HG02759 (cell line): ENCODE measurements around the gene GGA3.
A peak's percentile ranks its signal among the peaks of the same experiment; 100 is the strongest.
"Not testable (repeated sequence)": the region's sequence is repeated elsewhere in the genome, so short reads cannot be mapped to it uniquely, and the experiment has no call there.

Experiments used
- ATAC-seq: cut with Tn5 transposase; IDR thresholded peaks from one replicate; pipeline ENCODE4 v1.9.1; 2021; ENCODE audit warnings: mild to moderate bottlenecking, moderate library complexity; ENCODE audit not compliant: unreplicated experiment

The GGA3 gene

DNA sequence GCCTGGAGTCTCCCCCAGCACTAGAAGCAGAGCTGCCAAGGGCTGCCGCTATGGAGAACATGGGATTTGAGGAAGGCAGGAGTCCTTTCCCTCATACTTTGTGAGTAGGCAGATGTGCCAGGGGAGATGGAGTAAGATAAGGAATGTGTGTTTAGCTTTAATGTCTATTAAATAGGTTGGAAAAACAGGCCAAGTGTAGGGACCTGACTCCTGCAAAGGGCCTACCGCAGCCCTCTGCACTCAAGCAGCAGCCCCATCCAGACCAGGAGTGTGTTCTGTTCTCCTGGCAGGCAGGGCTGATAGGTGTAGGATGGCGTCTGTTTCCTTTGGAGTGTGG is 11.4 kb upstream of the GGA3 start:
- no peak for ATAC-seq

DNA sequence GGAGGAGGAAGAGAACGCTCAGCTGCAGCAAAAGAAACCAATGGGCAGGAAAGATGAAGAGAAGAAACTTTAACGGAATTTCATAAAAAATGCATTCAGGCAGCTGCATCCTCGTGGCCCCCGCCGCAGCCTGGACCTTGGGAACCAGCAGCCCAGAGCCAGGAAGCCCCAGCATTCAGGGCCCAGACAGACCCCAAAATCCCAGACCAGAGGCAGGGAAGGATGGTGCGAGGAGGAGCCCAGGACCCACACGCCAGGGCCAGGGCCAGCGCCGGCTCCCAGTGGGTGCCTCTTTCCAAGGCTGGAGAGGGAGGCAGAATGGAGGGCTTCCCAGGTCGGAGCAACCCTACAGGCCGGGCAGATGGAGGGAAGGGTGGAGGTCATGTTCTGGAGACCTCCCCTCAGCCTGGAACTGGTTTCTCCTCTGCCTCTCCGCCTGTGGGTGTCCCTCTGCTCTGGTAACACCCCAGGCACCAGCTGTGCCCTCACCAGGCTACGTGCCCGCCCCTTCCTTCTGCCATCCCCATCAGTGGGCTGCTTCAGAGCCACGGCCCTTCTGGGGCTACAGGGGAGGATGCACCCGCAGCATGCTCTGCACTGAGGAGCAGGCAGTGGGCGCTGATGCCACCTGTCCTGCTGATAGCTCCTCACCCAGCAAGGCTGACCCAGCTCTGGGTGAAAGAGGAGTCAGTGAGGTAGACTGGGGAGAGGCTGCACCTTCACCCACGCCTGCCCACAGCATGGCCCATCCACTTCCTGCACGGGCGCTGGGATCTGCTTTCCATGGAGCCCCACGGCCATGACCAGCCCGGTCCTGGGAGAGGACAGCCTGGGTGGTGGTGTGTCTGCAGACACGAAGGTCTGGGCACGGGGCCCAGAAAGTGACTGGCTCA is 10.8 kb upstream of the GGA3 start:
- ATAC-seq: no peak

DNA sequence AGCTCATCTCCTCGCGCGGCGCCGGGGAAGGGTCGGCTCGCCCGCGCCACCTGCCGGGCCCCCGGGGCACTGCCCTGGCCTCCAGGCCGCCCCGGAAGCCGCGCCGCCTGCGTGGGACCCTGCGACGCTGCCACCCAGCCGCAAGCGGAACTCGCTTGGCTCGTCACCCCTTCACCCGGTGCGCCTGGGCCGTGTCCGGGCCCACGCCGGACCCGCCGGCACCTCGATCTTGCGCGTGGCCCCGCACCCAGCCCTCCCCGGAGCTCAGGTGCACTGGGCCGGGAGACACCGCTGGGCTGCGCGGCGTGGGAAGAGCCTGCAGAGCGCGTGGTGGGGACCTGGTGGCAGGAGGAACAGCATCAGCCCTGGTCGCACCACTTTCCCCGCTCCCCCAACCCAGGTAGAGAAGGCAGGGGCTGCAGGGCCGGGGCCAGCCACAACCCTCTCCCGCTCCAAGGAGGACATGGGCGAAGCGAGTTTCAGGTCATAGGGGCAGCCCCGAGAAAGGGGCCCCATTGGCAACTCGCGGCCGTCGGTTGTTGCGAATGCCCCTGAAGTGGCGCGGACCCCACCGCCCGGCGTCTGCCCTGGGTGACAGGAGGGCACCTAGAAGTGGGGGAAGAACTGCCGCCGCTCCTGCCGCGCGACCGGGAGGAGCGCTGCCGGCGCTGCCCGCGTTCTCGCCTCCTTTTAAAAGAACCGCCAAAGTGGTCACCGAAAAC is 10.0 kb upstream of the GGA3 start:
- ATAC-seq: peak; percentile 78

DNA sequence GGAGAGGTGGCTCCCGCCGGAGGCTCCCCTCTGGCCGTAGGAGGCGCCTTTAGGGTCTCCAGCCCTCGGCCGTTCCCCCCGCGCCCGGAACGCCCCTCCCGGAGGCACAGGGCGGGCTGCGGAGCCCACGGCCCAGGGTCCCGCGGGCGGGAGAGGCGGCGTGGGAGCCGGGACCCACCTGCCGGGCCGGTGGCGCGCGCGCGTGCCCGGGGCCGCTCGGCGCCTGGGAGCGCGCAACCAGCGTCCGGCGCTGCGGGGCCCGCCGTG is 9.5 kb upstream of the GGA3 start, which contains the start of gene MIF4GD:
Gene MIF4GD, minus strand, starts transcription at position 266 of the 267 bp plus-strand sequence. CDS start 1,036 bp downstream, outside the sequence.
- ATAC-seq: no peak

DNA sequence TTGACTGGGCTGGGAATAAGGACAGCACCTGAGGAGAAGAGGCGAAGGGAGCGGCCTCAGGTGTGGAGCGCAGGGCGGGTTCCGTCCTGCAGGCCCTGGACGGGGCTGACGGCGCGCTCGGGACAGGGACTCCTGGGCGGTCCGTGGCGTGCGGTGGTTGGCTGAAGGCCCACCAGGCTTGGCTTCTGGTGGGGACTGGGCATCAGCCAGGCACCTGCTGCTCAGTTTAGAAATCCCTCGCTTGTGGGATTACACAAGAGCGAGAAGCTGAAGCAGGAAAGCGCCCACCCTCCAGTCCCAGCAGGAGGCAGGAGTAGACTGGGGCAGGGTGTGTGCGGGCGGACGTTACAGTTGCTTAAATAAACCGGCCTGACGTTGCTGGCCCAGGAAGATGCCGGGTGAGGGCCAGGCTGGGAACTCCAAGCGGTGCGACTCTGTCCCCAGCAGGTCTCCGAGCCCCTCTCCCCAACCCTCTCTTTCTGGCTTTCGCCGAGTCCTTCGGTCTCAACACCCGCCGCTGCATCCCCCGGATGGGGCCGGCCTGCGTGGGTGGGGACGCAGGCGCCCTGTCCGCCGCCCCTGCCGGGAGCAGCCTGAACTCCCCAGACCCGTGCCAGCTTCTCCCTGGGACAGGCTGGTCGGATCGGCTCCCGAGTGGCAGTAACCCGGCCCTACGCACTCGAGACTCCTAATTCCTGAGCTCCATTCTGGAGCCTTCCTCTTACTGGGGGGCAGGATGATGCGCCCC is 9.0 kb upstream of the GGA3 start:
- peak; percentile 51 for ATAC-seq

DNA sequence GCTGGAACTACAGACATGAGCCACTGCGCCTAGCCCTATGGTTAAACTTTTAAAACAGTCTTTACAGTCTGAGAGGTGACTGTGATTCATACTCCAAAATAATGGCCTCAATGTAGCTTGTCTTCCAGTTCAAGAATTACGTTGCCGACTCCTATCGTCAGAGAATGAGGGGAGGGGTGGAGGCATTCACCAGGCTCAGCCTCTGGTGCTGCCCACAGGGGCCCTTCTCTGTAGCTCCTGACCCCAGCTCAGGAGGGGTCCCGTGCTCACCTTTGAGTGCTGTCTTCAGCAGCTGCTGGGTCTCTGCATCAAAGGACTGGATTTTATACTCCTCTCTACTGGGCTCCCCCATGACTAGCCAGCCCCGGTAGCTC is 8.4 kb upstream of the GGA3 start:
- no peak for ATAC-seq

DNA sequence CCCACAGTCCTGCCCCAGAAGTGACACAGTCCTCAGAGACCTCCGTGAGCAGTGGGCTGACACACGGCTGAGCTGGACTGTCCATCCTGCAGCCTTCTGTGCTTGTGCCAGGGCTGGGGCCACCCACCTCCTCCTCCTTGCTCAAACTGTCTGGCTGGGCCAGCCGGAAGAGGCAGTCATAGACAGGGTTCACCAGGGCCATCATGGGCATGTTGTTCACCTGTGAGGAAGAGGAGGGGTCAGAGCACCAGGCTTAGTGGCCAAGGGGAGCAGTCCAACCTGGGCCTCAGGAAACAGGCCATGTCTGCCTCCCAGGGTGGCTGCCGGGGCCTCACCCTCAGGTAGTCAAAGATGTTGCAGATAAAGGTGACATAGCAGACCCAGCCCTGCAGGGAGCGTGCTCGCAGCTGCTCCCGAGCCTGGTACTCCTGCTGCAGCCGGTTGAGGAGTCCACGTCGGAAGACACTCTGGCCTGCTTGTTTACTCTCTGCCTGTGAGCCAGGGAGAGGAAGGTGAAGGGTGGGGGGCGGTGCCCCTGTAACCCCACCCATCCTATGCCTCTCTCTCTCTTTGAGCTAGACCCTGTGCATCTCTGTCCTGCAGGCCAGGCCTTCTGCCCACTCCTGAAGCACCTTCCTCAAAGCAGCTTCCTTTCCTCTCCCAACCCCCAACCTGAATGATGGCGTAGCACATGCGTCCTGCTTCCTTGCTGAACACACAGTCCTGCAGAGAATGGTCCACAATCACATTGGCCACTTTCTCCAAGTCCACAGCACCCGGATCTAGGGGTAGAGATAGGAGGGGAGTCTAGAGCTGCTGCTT is 6.2 kb upstream of the GGA3 start:
- no peak for ATAC-seq

DNA sequence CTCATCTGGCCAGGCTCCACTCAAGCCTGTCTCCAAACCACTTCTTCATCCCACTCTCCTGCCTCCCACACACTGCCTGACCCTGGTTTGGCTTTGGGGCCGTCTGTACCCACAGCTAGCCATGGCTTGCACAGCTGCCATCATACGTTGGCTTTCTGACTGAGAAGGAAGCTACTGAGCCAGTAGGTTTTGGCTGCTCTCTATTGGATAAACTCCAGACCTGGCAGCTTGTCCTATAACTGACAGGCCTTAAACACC is 5.7 kb upstream of the GGA3 start:
- no peak for ATAC-seq

DNA sequence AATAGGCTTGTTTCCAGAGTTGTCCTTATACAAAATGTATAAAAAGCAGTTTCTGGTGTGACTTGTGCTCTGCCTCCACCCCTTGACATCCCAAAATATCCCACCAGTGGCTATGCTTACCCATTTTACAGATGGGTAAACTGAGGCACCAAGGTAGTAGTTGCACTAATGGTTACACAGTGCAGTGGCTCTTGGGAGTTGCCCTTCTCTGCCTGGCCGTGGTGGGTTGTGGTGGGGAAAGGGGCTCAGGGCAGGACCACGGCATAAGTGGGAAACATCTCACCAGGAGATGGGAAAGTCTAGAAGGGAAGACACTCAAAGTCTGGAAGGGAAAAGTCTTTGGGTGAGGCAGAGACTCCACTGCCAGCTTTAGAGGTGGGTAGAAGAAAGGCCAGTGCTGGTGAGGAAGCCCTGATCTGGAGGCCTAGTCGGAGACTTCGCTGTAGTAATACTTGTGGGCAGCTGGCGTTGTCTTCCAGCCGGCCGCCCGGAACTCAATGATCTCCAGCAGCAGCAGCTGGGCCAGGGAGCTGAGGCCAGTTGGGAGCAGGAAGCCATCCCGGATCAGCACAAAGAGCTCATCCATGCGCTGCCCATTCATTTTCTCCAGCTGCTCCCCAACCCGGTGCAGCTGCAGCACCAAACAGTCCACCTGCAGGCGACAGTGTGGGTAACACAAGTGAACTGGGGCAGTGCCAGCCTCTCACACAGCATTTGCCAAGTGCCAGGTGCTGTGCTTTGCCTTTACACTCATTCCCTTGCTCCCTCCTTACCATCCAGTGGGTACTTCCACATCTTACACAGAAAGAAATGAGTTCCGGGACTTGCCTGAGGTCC is 5.1 kb upstream of the GGA3 start:
- ATAC-seq: no peak

DNA sequence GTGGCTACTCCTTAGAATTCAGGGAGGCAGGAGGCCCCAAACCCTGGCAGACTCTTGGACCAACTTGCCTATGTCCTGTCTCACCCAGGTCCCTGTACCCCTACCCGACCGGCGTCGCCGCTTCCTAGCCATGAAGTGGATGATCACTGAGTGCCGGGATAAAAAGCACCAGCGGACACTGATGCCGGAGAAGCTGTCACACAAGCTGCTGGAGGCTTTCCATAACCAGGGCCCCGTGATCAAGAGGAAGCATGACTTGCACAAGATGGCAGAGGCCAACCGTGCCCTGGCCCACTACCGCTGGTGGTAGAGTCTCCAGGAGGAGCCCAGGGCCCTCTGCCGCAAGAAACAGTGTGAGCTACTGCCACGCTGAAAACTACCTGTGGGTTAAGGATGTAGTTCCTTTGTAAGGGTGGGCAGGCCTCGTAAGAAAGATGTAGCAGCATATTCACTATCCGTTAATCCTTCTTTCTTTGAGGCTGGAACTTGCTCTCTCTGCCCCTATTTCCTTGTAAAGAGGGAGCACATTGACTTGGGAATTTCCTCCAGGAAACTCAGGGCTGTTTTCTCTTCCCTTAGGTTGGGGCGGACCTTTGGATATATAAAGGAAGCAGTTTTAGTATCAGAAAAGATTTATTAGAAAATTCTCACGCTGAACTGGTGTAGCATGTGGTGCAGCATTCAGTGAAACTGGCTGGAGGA is 4.4 kb upstream of the GGA3 start:
- no peak for ATAC-seq

DNA sequence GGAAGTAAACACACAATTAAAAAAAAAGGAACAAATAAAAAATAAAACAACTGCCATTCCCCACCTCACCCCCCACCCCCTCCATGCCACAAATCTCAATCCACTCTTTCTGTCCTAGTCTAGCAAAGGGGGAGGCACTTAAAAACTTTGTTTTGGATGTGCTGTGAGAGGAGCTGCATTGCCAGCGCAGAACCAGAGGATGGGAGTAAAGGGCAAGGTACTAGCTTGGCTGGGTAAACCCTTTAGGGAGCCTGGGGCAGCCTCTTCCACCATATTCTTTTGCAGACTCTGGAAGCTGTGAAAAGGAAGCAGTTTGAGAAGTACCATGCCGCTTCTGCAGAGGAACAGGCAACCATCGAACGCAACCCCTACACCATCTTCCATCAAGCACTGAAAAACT is 1.6 kb upstream of the GGA3 start:
- ATAC-seq: no peak

DNA sequence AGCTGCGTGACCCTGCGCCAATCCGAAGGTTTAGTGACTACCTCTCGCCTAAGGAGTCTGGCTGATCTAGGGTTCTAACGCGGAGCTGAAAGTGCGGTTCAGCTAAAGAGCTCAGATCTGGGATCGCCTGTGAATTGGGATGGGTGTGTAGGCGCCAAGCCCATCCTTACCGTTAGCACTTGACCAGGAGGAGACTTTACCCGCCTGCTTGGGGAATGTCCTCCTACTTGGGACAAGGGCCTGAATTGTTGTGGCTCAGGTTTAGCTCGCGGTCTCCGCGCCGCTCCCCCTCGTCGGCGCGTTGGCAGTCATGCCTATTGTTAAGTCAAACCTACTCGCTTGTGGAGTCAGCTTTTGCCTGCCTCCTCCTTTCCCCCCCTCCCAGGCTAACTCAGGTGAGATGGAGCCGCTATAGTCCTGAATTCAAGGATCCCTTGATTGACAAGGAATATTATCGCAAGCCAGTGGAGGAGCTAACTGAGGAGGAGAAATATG is 753 bp upstream of the GGA3 start:
- peak; percentile 5 for ATAC-seq

DNA sequence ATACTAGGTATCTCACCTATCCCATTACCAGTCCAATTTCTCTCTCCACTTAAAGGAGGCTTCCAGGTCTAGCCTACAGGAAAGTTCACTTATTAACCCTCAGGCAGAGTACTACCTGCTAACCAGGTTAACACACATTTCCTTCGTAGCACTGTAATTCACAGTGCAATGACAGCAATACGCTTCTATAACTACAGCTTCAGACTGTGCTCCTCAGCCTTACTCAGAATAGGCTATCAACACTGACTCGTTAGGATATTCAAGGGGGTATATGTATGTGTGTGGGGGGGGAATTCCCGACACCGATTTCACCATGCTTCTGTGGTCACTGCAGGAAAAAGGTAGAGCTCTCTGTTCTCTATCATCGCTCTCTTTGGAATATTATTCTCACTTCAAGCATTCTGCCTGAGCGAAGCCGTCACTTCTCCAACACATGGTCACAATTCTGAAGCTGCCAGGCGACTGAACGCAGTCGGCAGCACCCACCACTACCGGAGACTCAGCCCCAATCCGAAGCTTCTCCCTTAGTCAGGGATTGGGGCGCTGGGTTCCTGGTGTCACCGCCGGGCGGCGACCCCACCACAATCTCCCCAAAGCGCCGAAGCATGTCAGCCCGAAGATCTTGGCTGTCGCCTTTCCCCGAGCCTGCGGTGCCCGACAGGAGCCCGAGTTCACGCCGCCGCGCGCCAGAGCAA is 618 bp downstream of the GGA3 start:
- ATAC-seq: peak; percentile 20

DNA sequence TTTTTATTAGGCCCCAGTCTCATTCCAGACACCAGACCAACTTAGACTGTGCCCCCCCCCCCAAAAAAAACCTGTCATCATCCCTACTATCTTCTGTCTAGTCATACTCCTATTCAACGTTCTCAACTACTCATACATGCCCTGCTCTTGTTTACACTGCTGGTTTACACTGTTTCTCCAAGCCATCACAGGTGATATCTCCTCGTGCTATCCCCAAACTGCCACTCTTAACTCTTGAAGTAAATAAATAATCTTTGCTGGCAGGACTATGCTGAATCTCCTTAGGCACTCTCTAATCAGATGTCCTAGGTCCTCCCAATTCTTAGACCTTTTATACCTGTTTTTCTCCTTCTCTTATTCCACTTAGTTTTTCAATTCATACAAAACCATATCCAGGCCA is 4.2 kb downstream of the GGA3 start:
- ATAC-seq: not testable (repeated sequence)

DNA sequence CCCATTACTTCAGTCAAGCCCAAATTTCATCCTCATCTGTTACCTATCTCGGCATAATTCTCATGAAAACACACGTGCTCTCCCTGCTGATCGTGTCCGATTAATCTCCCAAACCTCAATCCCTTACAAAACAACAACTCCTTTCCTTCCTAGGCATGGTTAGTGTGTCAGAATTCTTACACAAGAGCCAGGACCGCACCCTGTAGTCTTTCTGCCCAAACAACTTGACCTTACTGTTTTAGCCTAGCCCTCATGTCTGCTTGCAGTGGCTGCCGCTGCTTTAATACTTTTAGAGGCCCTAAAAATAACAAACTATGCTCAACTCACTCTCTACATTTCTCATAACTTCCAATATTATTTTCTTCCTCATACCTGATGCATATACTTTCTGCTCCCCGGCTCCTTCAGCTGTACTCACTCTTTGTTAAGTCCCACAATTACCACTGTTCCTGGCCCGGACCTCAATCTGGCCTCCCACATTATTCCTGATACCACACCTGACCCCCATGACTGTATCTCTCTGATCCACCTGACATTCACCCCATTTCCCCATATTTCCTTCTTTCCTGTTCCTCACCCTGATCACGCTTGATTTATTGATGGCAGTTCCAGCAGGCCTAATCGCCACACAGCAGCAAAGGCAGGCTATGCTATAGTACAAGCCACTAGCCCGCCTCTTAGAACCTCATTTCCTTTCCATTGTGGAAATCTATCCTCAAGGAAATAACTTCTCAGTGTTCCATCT is 5.3 kb downstream of the GGA3 start:
- not testable (repeated sequence) for ATAC-seq

DNA sequence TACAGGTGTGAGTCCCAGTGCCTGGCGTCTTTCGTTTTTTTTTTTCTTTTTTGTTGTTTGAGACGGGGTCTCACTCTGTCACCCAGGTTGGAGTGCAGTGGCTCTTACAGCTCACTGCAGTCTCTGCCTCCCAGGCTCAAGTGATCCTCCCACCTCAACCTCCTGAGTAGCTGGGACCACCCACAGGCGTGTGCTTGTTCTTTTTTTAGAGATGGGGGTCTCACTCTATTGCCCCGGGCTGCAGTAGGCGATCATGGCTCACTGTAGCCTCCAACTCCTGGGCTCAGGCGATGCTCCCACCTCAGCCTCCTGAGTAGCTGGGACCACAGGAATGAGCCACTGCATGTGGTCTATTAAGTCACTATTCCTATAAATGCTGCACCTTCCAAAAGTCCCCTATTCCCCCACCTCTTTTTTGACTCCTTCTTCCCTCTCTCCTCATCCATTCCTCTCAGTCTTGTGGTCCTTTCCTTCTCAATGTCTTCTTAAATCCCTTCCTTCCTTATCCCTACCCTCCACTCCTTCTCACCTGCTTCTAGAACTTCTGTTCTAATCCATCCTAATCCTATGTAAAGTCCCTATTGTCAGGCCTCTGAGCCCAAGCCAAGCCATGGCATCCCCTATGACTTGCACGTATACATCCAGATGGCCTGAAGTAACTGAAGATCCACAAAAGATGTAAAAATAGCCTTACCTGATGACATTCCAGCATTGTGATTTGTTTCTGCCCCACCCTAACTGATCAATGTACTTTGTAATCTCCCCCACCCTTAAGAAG is 9.2 kb downstream of the GGA3 start:
- no peak for ATAC-seq

DNA sequence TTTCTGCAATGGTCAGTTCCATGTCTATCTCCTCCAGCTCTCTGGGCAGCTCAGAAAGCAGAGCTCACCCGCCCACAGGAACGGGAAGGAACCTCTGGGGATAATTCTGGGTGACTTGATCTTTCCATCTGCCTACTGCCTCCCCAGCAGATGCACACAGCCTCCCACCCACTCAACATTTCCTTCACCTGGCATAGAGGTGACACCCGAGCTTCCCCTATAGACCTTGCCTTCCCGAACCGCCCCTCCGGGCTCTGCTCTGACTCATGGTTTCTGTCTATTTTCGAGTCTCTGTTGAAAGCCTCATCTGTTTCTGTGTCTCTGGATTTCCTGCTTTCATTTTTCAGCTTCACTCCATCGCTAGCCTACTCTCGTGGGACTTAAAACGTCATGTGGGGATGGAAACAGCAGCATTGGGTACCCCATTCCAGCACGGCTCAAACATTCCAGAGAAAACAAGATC is 11.4 kb downstream of the GGA3 start:
- peak; percentile 93 for ATAC-seq
